GM19351 (cell line): ENCODE results near the gene EDNRA.

Source experiments
- ATAC-seq: cut with Tn5 transposase; IDR thresholded peaks from one replicate; pipeline ENCODE4 v1.9.1; 2021; ENCODE audit warnings: mild to moderate bottlenecking, moderate library complexity; ENCODE audit not compliant: unreplicated experiment

Gene EDNRA

GRCh38 chr4:147538711-147539110 lies 57.8 kb downstream of the EDNRA start:
- no peak for ATAC-seq

GRCh38 chr4:147539959-147540358 lies 59.1 kb downstream of the EDNRA start:
- no peak for ATAC-seq

- no peak for ATAC-seq
These were observed 61.5 kb downstream of the EDNRA start for GRCh38 chr4:147542229-147542990.

- ATAC-seq: no peak
These were observed 62.1 kb downstream of the EDNRA start for GRCh38 chr4:147543034-147543433.

- ATAC-seq: no peak
These were observed 65.5 kb downstream of the EDNRA start for GRCh38 chr4:147546349-147546748.

- peak; percentile 33 for ATAC-seq
These were observed 66.6 kb downstream of the EDNRA start for GRCh38 chr4:147547314-147548056.

GRCh38 chr4:147548256-147548655 lies 67.4 kb downstream of the EDNRA start:
- ATAC-seq: no peak

GRCh38 chr4:147550626-147551246 lies 69.8 kb downstream of the EDNRA start:
- ATAC-seq: peak; percentile 77

GRCh38 chr4:147560625-147561024 lies 79.7 kb downstream of the EDNRA start:
- no peak for ATAC-seq

- ATAC-seq: no peak
These were observed 85.9 kb downstream of the EDNRA start for GRCh38 chr4:147566762-147567161.

- no peak for ATAC-seq
These were observed 86.4 kb downstream of the EDNRA start for GRCh38 chr4:147567276-147567675.

- no peak for ATAC-seq
These were observed 89.7 kb downstream of the EDNRA start for GRCh38 chr4:147570616-147571015.

- no peak for ATAC-seq
These were observed 90.3 kb downstream of the EDNRA start for GRCh38 chr4:147571036-147571770.

- no peak for ATAC-seq
These were observed 95.2 kb downstream of the EDNRA start for GRCh38 chr4:147576084-147576483.

GRCh38 chr4:147578051-147578476 lies 97.2 kb downstream of the EDNRA start:
- no peak for ATAC-seq

- ATAC-seq: no peak
These were observed 97.7 kb downstream of the EDNRA start for GRCh38 chr4:147578593-147578992.

GRCh38 chr4:147580396-147580795 lies 99.5 kb downstream of the EDNRA start:
- ATAC-seq: no peak

- no peak for ATAC-seq
These were observed 100.9 kb downstream of the EDNRA start for GRCh38 chr4:147581606-147582350.

GRCh38 chr4:147582386-147583060 lies 101.6 kb downstream of the EDNRA start:
- no peak for ATAC-seq

GRCh38 chr4:147583876-147584275 lies 103.0 kb downstream of the EDNRA start:
- ATAC-seq: no peak
